H1 (cell line): Measurements from ENCODE around the gene DKK3. TPM values are rescaled to one million over a fixed set of nuclear protein-coding genes. Genes with fewer than 3 reads are reported as not detected.

ENCODE experiments used
- CTCF ChIA-PET: fragments of 300-600 bp; sonication (Branson Sonifier 250); formaldehyde crosslinking; loops from one replicate; lab custom pipeline; 2021; ENCODE audit not compliant: partially characterized antibody; lab: Charles Lee
- POLR2A ChIA-PET: fragments of 300-600 bp; sonication (Branson Sonifier 250); formaldehyde crosslinking; loops from one replicate; lab custom pipeline; 2021; ENCODE audit warnings: inconsistent platforms; ENCODE audit not compliant: partially characterized antibody; lab: Charles Lee
- DNase-seq, 2 experiments: peaks; one replicate each; pipeline versions ENCODE4 v3.0.0 to v3.0.0-alpha.2; 2010 to 2022; ENCODE audit warnings: low spot score in 2 of 2, low read depth in 1 of 2, mixed read lengths in 1 of 2
- FAIRE-seq: peaks from 2 replicates; lab custom pipeline; 2011; peaks lifted over from hg19 to GRCh38; lab: Jason Lieb, UNC
- H2AFZ ChIP-seq: 2 replicates; pipeline ENCODE4 v1.8.1; 2012; ENCODE audit warnings: low read length, inconsistent platforms
- H2AK5ac ChIP-seq: 2 replicates; pipeline ENCODE4 v1.6.1; 2013; ENCODE audit warnings: low read depth, low read length
- H2BK120ac ChIP-seq: replicated peaks from 2 replicates; pipeline ENCODE3; 2013; ENCODE audit warnings: low read depth, low read length, inconsistent platforms
- H2BK12ac ChIP-seq: 2 replicates; pipeline ENCODE4 v1.6.1; 2013; ENCODE audit warnings: low read depth, low read length
- H2BK15ac ChIP-seq: 2 replicates; pipeline ENCODE4 v1.6.1; 2013; ENCODE audit warnings: low read length
- H2BK20ac ChIP-seq: 2 replicates; pipeline ENCODE4 v1.6.1; 2013; ENCODE audit warnings: low read length
- H2BK5ac ChIP-seq: 2 replicates; pipeline ENCODE4 v1.6.1; 2013; ENCODE audit warnings: low read depth, low read length
- H3K14ac ChIP-seq: 2 replicates; pipeline ENCODE4 v1.6.1; 2013; ENCODE audit warnings: inconsistent platforms; ENCODE audit not compliant: insufficient read length
- H3K18ac ChIP-seq: 2 replicates; pipeline ENCODE4 v1.6.1; 2013; ENCODE audit warnings: low read length; ENCODE audit errors: extremely low read depth
- H3K23ac ChIP-seq: 2 replicates; pipeline ENCODE4 v1.6.1; 2013; ENCODE audit warnings: inconsistent platforms; ENCODE audit not compliant: insufficient read length
- H3K23me2 ChIP-seq: 2 replicates; pipeline ENCODE4 v1.6.1; 2013; ENCODE audit warnings: low read depth, low read length
- H3K27ac ChIP-seq: 2 replicates; pipeline ENCODE4 v1.6.1; 2011; ENCODE audit warnings: low read depth, low read length, inconsistent platforms
- H3K27me3 ChIP-seq, 4 experiments: replicated peaks in 1 of 4; 1 replicate in 1 of 4; 2 replicates in 3 of 4; pipeline versions ENCODE4 v1.6.1 to v1.8.1; 2011 to 2013; ENCODE audit warnings: low read length in 3 of 4, mild to moderate bottlenecking in 3 of 4, inconsistent platforms in 2 of 4, mixed read lengths in 2 of 4, moderate library complexity in 1 of 4; ENCODE audit not compliant: control insufficient read depth in 3 of 4, insufficient read depth in 3 of 4; ENCODE audit errors: extremely low read depth in 1 of 4
- H3K36me3 ChIP-seq, 4 experiments: 2 replicates each; pipeline versions ENCODE4 v1.6.1 to v1.8.1; 2011 to 2013; ENCODE audit warnings: mild to moderate bottlenecking in 4 of 4, low read length in 3 of 4, moderate library complexity in 2 of 4, control low read depth in 1 of 4, inconsistent platforms in 1 of 4; ENCODE audit not compliant: insufficient read depth in 4 of 4, control insufficient read depth in 2 of 4
- H3K4ac ChIP-seq: replicated peaks from 2 replicates; pipeline ENCODE3; 2013; ENCODE audit warnings: low read length, low read depth, mixed read lengths, inconsistent platforms; ENCODE audit not compliant: insufficient read length
- H3K4me1 ChIP-seq, 4 experiments: replicated peaks in 1 of 4; 1 replicate in 1 of 4; 2 replicates in 3 of 4; pipeline versions ENCODE4 v1.6.1 to v1.8.1; 2011 to 2013; ENCODE audit warnings: low read length in 3 of 4, inconsistent platforms in 2 of 4, mixed read lengths in 1 of 4; ENCODE audit not compliant: insufficient read depth in 4 of 4, control insufficient read depth in 3 of 4
- H3K4me2 ChIP-seq, 2 experiments: 2 replicates each; pipeline versions ENCODE4 v1.6.1 to v1.8.1; 2011 to 2013; ENCODE audit warnings: low read depth in 2 of 2, low read length in 2 of 2, control low read depth in 1 of 2, inconsistent platforms in 1 of 2, mild to moderate bottlenecking in 1 of 2; ENCODE audit not compliant: insufficient read depth in 1 of 2
- H3K4me3 ChIP-seq, 4 experiments: fragments of 200-600, 300-600 bp in 1 of 4; sonication (generic), shearing (Covaris generic), sonication (Bioruptor Twin) in 1 of 4; 2 replicates each; pipeline versions ENCODE4 v1.5.1 to v1.8.1; 2011 to 2016; ENCODE audit warnings: low read length in 4 of 4, low read depth in 3 of 4, control low read depth in 2 of 4, inconsistent platforms in 2 of 4, mild to moderate bottlenecking in 2 of 4, mixed read lengths in 1 of 4, moderate library complexity in 1 of 4; ENCODE audit not compliant: insufficient read depth in 2 of 4; ENCODE audit errors: extremely low read depth in 1 of 4
- H3K56ac ChIP-seq: replicated peaks from 2 replicates; pipeline ENCODE3; 2013; ENCODE audit warnings: low read depth, mild to moderate bottlenecking, mixed read lengths, low read length, inconsistent platforms; ENCODE audit not compliant: insufficient read length
- H3K79me1 ChIP-seq: 2 replicates; pipeline ENCODE4 v1.6.1; 2013; ENCODE audit warnings: low read depth, low read length, control low read depth
- H3K79me2 ChIP-seq, 2 experiments: 2 replicates each; pipeline versions ENCODE4 v1.6.1 to v1.8.1; 2012 to 2013; ENCODE audit warnings: low read length in 2 of 2, mild to moderate bottlenecking in 2 of 2, inconsistent platforms in 1 of 2; ENCODE audit not compliant: insufficient read depth in 2 of 2, control insufficient read depth in 1 of 2
- H3K9ac ChIP-seq, 4 experiments: replicated peaks in 1 of 4; 1 replicate in 1 of 4; 2 replicates in 3 of 4; pipeline versions ENCODE4 v1.6.1 to v1.8.1; 2011 to 2013; ENCODE audit warnings: low read depth in 3 of 4, low read length in 3 of 4, control low read depth in 2 of 4, mild to moderate bottlenecking in 2 of 4, moderate library complexity in 2 of 4, inconsistent platforms in 1 of 4; ENCODE audit errors: extremely low read depth in 1 of 4
- H3K9me3 ChIP-seq, 2 experiments: 2 replicates each; pipeline versions ENCODE4 v1.6.1 to v1.8.1; 2012 to 2013; ENCODE audit warnings: mild to moderate bottlenecking in 2 of 2, moderate library complexity in 2 of 2, control low read depth in 1 of 2, inconsistent platforms in 1 of 2, low read depth in 1 of 2, low read length in 1 of 2, mixed read lengths in 1 of 2; ENCODE audit not compliant: insufficient read depth in 2 of 2
- H4K20me1 ChIP-seq, 2 experiments: replicated peaks in 1 of 2; 2 replicates each; pipeline versions ENCODE3 to v1.8.1; 2011 to 2013; ENCODE audit warnings: inconsistent platforms in 2 of 2, low read length in 2 of 2, mild to moderate bottlenecking in 1 of 2; ENCODE audit not compliant: insufficient read depth in 2 of 2, control insufficient read depth in 1 of 2
- H4K5ac ChIP-seq: 2 replicates; pipeline ENCODE4 v1.6.1; 2013; ENCODE audit warnings: low read length, low read depth, mixed read lengths, inconsistent platforms; ENCODE audit not compliant: insufficient read length
- H4K8ac ChIP-seq: 2 replicates; pipeline ENCODE4 v1.8.0; 2013; ENCODE audit warnings: mild to moderate bottlenecking, moderate library complexity, low read length, inconsistent platforms; ENCODE audit not compliant: insufficient read depth; ENCODE audit errors: extremely low read depth
- H4K91ac ChIP-seq: replicated peaks from 2 replicates; pipeline ENCODE3; 2013; ENCODE audit warnings: low read length, mixed read lengths, inconsistent platforms; ENCODE audit not compliant: insufficient read length
- ATF2 ChIP-seq: IDR thresholded peaks from 2 replicates; pipeline ENCODE4 v1.6.1; 2012; ENCODE audit warnings: low read length, inconsistent platforms
- CEBPB ChIP-seq: IDR thresholded peaks from 2 replicates; pipeline ENCODE4 v1.6.1; 2012; ENCODE audit warnings: low read depth, low read length
- HDAC2 ChIP-seq, 2 experiments: fragments of 300-600 bp in 1 of 2; sonication (generic) in 1 of 2; IDR thresholded peaks; 2 replicates each; pipeline ENCODE4 v1.6.1; 2011 to 2012; ENCODE audit warnings: low read depth in 2 of 2, low read length in 2 of 2, mild to moderate bottlenecking in 2 of 2, moderate library complexity in 2 of 2, borderline replicate concordance in 1 of 2, inconsistent platforms in 1 of 2
- MAX ChIP-seq: IDR thresholded peaks from 2 replicates; pipeline ENCODE4 v1.6.1; 2012; ENCODE audit warnings: inconsistent platforms
- POLR2A ChIP-seq, 2 experiments: IDR thresholded peaks; 1 replicate in 1 of 2; 2 replicates in 1 of 2; pipeline ENCODE4 v1.6.1; 2011; ENCODE audit warnings: low read depth in 2 of 2, low read length in 2 of 2, mild to moderate bottlenecking in 2 of 2; ENCODE audit errors: control extremely low read depth in 1 of 2
- RAD21 ChIP-seq, 2 experiments: IDR thresholded peaks in 1 of 2; conservative IDR thresholded peaks in 1 of 2; 2 replicates each; pipeline ENCODE4 v1.6.1; 2011; ENCODE audit warnings: low read depth in 2 of 2, low read length in 2 of 2, improper control_type of control experiment in 1 of 2, inconsistent platforms in 1 of 2, mild to moderate bottlenecking in 1 of 2, moderate library complexity in 1 of 2
- RFX5 ChIP-seq: IDR thresholded peaks from 2 replicates; pipeline ENCODE4 v1.6.1; 2011; ENCODE audit warnings: low read depth, low read length, improper control_type of control experiment, borderline replicate concordance
- SIN3A ChIP-seq, 2 experiments: IDR thresholded peaks in 1 of 2; conservative IDR thresholded peaks in 1 of 2; 2 replicates each; pipeline ENCODE4 v1.6.1; 2011 to 2012; ENCODE audit warnings: low read length in 2 of 2, improper control_type of control experiment in 1 of 2, low read depth in 1 of 2, mild to moderate bottlenecking in 1 of 2
- TAF7 ChIP-seq: optimal IDR thresholded peaks from 2 replicates; pipeline ENCODE3; 2011; ENCODE audit warnings: low read depth, mild to moderate bottlenecking, inconsistent platforms, low read length, moderate library complexity, borderline replicate concordance
- polyA plus RNA-seq, 7 experiments: library from polyadenylated mRNA; depleted of rRNA in 3 of 7; stranded (reverse) in 5 of 7; unstranded in 2 of 7; fragments of >200 nt in 5 of 7; fragments of 200-250 nt in 2 of 7; gene quantifications; 1 replicate in 5 of 7; 2 replicates in 1 of 7; 4 replicates in 1 of 7; pipeline versions ENCODE4 v1.2.1 to v1.2.3, GENCODE V29; 2011 to 2013; ENCODE audit warnings: missing spikeins in 2 of 7, mixed read lengths in 2 of 7
- total RNA-seq: library from RNA; stranded (reverse); fragmentation: NEBNext Ultra II Directional; extraction: Animal tissue kit (Norgen Biotek cat#: 25700); gene quantifications from 2 replicates; pipeline ENCODE4 v1.2.1, GENCODE V29; 2021

DKK3 gene
- total and polyA plus RNA-seq, 2 of the 8 experiments (the other 6 are each of a cell fraction or from before 2014, with no cell fraction given): 30.0 to 40.1 TPM

GRCh38 chr11:11949482-11949881, 58.9 kb downstream of the DKK3 start:
- H2BK12ac ChIP-seq: no peak overlapping the region
- H3K23me2 ChIP-seq: no peaks in the 10 kb centered on the region
- no peaks in the 10 kb centered on the region for H3K79me1 ChIP-seq
- no peak overlapping the region for H4K91ac ChIP-seq
- H2AK5ac ChIP-seq: no peak overlapping the region
- H3K4me3 ChIP-seq: no peak overlapping the region
- no peak overlapping the region for H2BK120ac ChIP-seq
- no peak overlapping the region for H4K5ac ChIP-seq
- no peak overlapping the region for H2BK20ac ChIP-seq
- H3K36me3 ChIP-seq: peaks cover 0 to 19% (median 0%) of the 10 kb centered on the region in 4 experiments; a peak in 3 of 8 replicates
- ChIA-PET CTCF (interaction anchor here (0.9 to 1.0 kb wide), 2 partner anchors 17 to 93 kb away, joined by 3 read pairs; no protein-coding TSS in a partner anchor), POLR2A (no interaction called here)
- H3K27ac ChIP-seq: no peak overlapping the region
- H2BK5ac ChIP-seq: no peak overlapping the region
- no peak for TF ChIP-seq CEBPB
- no peak for TF ChIP-seq TAF7
- no peak for TF ChIP-seq POLR2A (IDR thresholded peaks at IDR 0.05; ENCODE audit: control extremely low read depth in 1 of 2, low read depth in 2 of 2, low read length in 2 of 2)
- TF ChIP-seq RFX5: no peak
- no peak for TF ChIP-seq SIN3A (conservative IDR thresholded peaks at IDR 0.05 in 1 of 2, IDR thresholded peaks at IDR 0.05 in 1 of 2; ENCODE audit: low read depth in 1 of 2, low read length in 2 of 2)
- no peak for TF ChIP-seq MAX
- TF ChIP-seq RAD21 (IDR thresholded peaks at IDR 0.05 in 1 of 2, conservative IDR thresholded peaks at IDR 0.05 in 1 of 2; ENCODE audit: low read depth in 2 of 2, low read length in 2 of 2): no peak
- no peak for TF ChIP-seq HDAC2 (IDR thresholded peaks at IDR 0.05; ENCODE audit: borderline replicate concordance in 1 of 2, low read depth in 2 of 2, low read length in 2 of 2)
- TF ChIP-seq ATF2: no peak
- no peaks in the 10 kb centered on the region for H3K4me1 ChIP-seq
- no peak for FAIRE-seq
- DNase-seq: no peak
- no peak overlapping the region for H4K8ac ChIP-seq
- no peak overlapping the region for H2AFZ ChIP-seq
- peaks cover 0 to 3% of the 10 kb centered on the region in 2 experiments for H4K20me1 ChIP-seq
- H2BK15ac ChIP-seq: no peak overlapping the region
- H3K79me2 ChIP-seq: no peaks in the 10 kb centered on the region
- H3K9ac ChIP-seq: no peak overlapping the region
- H3K14ac ChIP-seq: no peak overlapping the region
- no peaks in the 10 kb centered on the region for H3K27me3 ChIP-seq
- no peak overlapping the region for H3K4ac ChIP-seq
- no peaks in the 10 kb centered on the region for H3K9me3 ChIP-seq
- H3K56ac ChIP-seq: no peak overlapping the region
- no peak overlapping the region for H3K18ac ChIP-seq
- H3K23ac ChIP-seq: no peak overlapping the region
- H3K4me2 ChIP-seq: no peak overlapping the region
